HG02981 (cell line): ENCODE data around the gene SH3YL1.

Source experiments
- ATAC-seq: cut with Tn5 transposase; IDR thresholded peaks from one replicate; pipeline ENCODE4 v1.9.1; 2021; ENCODE audit warnings: mild to moderate bottlenecking, moderate library complexity; ENCODE audit not compliant: unreplicated experiment

SH3YL1 gene

GRCh38 chr2:263774-264492, at the start of gene SH3YL1:
SH3YL1 (minus strand) TSS chr2:264032; CDS start chr2:263984, 48 bp downstream.
- ATAC-seq = peak; percentile 23

GRCh38 chr2:310994-311393, 47.2 kb upstream of the SH3YL1 start:
- no peak for ATAC-seq

- no peak for ATAC-seq
Measured at GRCh38 chr2:309954-310510, 46.2 kb upstream of the SH3YL1 start.

- ATAC-seq = no peak
Measured at GRCh38 chr2:309148-309953, 45.5 kb upstream of the SH3YL1 start.

- ATAC-seq = no peak
Measured at GRCh38 chr2:305366-305765, 41.5 kb upstream of the SH3YL1 start.

GRCh38 chr2:296354-296753, 32.5 kb upstream of the SH3YL1 start:
- ATAC-seq = no peak

GRCh38 chr2:295090-295489, 31.3 kb upstream of the SH3YL1 start:
- ATAC-seq = no peak

- ATAC-seq = no peak
Measured at GRCh38 chr2:290090-290722, 26.4 kb upstream of the SH3YL1 start.

- ATAC-seq = no peak
Measured at GRCh38 chr2:289362-290089, 25.7 kb upstream of the SH3YL1 start.

GRCh38 chr2:288758-289361, 25.0 kb upstream of the SH3YL1 start:
- no peak for ATAC-seq

- ATAC-seq = peak; percentile 20
Measured at GRCh38 chr2:287911-288757, 24.3 kb upstream of the SH3YL1 start, which contains the start of gene ALKAL2. ALKAL2 (minus strand) TSS chr2:288091; CDS start chr2:287835, 256 bp downstream.

- peak; percentile 47 for ATAC-seq
Measured at GRCh38 chr2:287471-287885, 23.6 kb upstream of the SH3YL1 start.

- no peak for ATAC-seq
Measured at GRCh38 chr2:286774-287392, 23.1 kb upstream of the SH3YL1 start.

GRCh38 chr2:286035-286434, 22.2 kb upstream of the SH3YL1 start:
- no peak for ATAC-seq

GRCh38 chr2:285531-285930, 21.7 kb upstream of the SH3YL1 start:
- no peak for ATAC-seq

- no peak for ATAC-seq
Measured at GRCh38 chr2:284896-285492, 21.2 kb upstream of the SH3YL1 start.

- ATAC-seq = no peak
Measured at GRCh38 chr2:283996-284794, 20.4 kb upstream of the SH3YL1 start.
